Tibial artery (tissue), 4 donors: ENCODE data around the gene GJC2.

ENCODE experiments used
- DNase-seq, 2 donors: peaks; one replicate each; pipeline ENCODE4 v3.0.0-alpha.2; 2019
- H3K27ac ChIP-seq, 2 donors: fragments of 200-600 bp; sonication (generic) in 1 of 2; 1 replicate in 1 of 2; 2 replicates in 1 of 2; pipeline ENCODE4 v1.5.1; 2018 to 2019; ENCODE audit warnings: mild to moderate bottlenecking in 1 of 2
- H3K27me3 ChIP-seq, 2 donors: fragments of 200-600 bp; sonication (generic) in 1 of 2; one replicate each; pipeline versions ENCODE4 v1.5.1 to v1.6.0; 2016 to 2019
- H3K36me3 ChIP-seq, 3 donors: fragments of 200-600 bp; sonication (generic) in 2 of 3; one replicate each; pipeline ENCODE4 v1.5.1; 2016 to 2019; ENCODE audit warnings: mild to moderate bottlenecking in 2 of 3
- H3K4me1 ChIP-seq, 4 donors: fragments of 200-600 bp; sonication (generic) in 2 of 4; 1 replicate in 3 of 4; 2 replicates in 1 of 4; pipeline ENCODE4 v1.5.1; 2016 to 2019
- H3K4me3 ChIP-seq, 2 donors: fragments of 200-600 bp; sonication (generic) in 1 of 2; 1 replicate in 1 of 2; 2 replicates in 1 of 2; pipeline ENCODE4 v1.5.1; 2018 to 2019; ENCODE audit warnings: mild to moderate bottlenecking in 2 of 2
- H3K9me3 ChIP-seq, 3 donors: fragments of 200-600 bp; sonication (generic) in 1 of 3; one replicate each; pipeline ENCODE4 v1.5.1; 2016 to 2019
- intact Hi-C: fragments of 100-400 bp; cut with DNase I; formaldehyde crosslinking; loops from one replicate; pipeline ENCODE4 v1.15.0; 2023; ENCODE audit warnings: low total_unique reads
- TF ChIP-seq, protein P1 (sequence below), 2 experiments: fragments of 200-600 bp in 1 of 2; fragments of 450-650 bp in 1 of 2; IDR thresholded peaks; one replicate each; pipeline ENCODE4 v1.5.1; 2017 to 2019; ENCODE audit warnings: antibody characterized with exemption in 2 of 2, mild to moderate bottlenecking in 1 of 2, moderate library complexity in 1 of 2

The GJC2 gene

DNA sequence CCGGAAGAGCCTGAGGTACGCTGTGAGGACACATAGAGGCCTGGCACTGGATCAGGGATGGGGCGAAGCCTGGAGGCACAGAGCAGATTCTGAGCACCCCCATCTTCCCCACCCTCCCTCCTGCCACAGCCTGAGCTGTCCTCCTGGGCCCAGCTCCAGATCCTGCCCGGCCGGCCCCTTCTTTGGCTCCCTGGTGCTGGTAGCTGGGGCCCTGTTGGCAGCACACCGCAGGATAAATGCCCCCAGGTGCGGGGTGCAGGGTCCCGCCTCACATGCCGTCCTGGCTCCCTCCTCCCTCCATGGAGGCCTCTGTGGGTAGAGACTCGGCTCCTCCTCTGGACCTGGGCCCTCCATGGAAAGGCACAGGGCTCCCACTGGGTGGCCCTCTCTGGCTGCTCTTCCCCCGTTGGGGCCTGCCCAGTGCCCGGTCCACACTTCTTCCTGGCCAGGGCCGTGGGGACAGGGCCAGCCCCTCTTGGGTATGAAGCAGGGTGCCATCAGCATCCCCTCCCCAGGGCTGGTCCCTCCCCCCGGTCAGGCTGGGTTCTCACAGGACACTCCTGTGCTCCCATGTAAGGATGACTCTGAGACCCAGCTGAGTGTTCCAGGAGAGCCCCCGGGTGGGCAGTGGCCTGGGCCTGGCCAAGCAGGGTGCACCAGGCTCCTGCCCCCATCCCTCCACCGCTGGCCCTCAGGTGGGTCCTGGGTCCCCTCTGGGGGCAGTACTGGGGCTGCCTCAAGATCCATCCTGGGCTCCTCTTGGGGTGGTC lies 57.0 kb downstream of the GJC2 start:
- intact Hi-C loops: no loop called here
- Histone ChIP-seq H3K9me3 (no peaks in the 10 kb centered on the region), H3K4me3 (no peak overlapping the region), H3K36me3 (no peaks in the 10 kb centered on the region), H3K27ac (no peak overlapping the region), H3K4me1 (peaks cover 0 to 2% (median 0%) of the 10 kb centered on the region in 4 donors), H3K27me3 (peaks cover 0 to 45% of the 10 kb centered on the region in 2 donors)
- TF ChIP-seq, protein P1, sequence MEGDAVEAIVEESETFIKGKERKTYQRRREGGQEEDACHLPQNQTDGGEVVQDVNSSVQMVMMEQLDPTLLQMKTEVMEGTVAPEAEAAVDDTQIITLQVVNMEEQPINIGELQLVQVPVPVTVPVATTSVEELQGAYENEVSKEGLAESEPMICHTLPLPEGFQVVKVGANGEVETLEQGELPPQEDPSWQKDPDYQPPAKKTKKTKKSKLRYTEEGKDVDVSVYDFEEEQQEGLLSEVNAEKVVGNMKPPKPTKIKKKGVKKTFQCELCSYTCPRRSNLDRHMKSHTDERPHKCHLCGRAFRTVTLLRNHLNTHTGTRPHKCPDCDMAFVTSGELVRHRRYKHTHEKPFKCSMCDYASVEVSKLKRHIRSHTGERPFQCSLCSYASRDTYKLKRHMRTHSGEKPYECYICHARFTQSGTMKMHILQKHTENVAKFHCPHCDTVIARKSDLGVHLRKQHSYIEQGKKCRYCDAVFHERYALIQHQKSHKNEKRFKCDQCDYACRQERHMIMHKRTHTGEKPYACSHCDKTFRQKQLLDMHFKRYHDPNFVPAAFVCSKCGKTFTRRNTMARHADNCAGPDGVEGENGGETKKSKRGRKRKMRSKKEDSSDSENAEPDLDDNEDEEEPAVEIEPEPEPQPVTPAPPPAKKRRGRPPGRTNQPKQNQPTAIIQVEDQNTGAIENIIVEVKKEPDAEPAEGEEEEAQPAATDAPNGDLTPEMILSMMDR (IDR thresholded peaks at IDR 0.05): no peak
- DNase-seq: peak in 1 of 2 donors; percentile 62

DNA sequence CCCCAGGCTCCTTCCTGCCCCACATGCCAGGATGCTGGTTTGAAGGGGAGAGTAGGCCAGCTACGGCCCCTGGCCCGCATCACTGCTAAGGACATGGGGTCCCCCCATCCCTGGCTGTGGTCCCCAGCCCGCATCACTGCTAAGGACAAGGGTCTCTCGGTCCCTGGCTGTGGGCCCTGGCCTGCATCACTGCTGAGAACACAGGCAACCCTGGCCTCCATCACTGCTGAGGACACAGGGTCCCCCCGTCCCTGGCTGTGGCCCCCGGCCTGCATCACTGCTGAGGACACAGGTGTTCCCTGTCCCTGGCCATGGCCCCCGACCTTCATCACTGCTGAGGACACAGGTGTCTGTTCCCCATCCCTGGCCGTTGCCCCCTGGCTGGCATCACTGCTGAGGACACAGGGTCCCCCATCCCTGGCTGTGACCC lies 57.7 kb downstream of the GJC2 start:
- TF ChIP-seq, protein P1 (IDR thresholded peaks at IDR 0.05): no peak
- H3K27ac ChIP-seq: no peak overlapping the region
- intact Hi-C loops: no loop called here
- H3K4me1 ChIP-seq: peaks cover 0 to 3% (median under 1%) of the 10 kb centered on the region in 4 donors
- H3K4me3 ChIP-seq: no peak overlapping the region
- no peaks in the 10 kb centered on the region for H3K9me3 ChIP-seq
- peak in 1 of 2 donors; percentile 57 for DNase-seq
- peaks cover 0 to 51% of the 10 kb centered on the region in 2 donors for H3K27me3 ChIP-seq
- no peaks in the 10 kb centered on the region for H3K36me3 ChIP-seq

DNA sequence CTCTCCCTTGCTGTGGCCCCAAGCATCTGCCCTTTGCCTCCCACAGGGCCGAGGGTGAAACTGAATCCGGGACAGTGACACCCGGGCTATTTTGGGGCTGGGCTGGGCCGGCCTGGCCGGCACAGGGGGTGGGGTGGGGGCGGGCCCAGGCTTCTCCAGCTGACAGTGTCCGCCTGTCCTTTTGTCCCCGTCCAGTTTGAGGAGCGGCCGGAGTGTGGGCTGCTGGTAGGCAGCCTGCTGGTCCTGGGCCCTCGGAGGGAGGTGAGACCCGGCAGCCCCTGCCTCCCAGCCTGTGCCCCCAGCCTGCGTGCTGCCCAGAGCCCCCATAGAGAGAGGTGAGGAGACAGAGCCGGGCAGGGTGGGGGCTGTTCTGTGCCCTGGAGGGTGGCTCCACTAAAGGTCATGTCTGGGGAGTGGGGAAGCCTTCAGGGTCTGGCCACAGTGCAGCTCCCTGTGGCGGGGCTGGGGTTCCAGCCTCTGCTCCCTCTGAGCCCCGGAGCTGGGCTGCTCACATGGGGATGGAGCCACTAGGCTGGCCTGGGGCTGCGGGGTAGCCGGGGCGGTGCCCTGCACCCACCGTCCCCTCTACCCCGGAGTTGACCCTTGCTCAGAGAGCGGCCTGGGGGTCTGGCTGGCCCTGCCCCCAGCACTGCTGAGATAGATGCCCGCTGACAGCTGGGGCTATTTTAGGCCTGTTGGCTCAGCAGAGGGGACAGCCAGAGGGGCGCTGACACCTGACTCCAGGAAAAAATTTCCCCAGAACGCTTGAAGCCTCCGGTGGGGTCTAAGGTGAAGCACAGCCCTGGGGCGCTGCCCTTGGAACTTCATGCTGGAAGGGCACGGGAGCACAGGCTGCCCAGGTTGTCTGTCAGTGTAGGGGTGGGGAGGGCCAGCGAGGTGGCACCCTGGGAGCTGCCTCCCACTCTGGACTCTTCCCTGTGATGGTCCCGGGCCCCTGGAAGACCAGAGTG lies 58.4 kb downstream of the GJC2 start, which contains the start of gene OBSCN:
Gene OBSCN, plus strand, starts transcription at position 194 of the 971 bp plus-strand sequence. CDS start 3,740 bp downstream, outside the sequence.
- TF ChIP-seq, protein P1 (IDR thresholded peaks at IDR 0.05): no peak
- Histone ChIP-seq H3K4me3 (no peak within 1 kb of the TSS), H3K36me3 (no peaks in the 10 kb centered on the region), H3K4me1 (peaks cover 0 to 10% (median 8%) of the 10 kb centered on the region in 4 donors), H3K27me3 (peaks cover 0 to 58% of the 10 kb centered on the region in 2 donors), H3K27ac (no peak within 1 kb of the TSS), H3K9me3 (no peaks in the 10 kb centered on the region)
- intact Hi-C loops: no loop called here
- DNase-seq: peak in 1 of 2 donors; percentile 55

DNA sequence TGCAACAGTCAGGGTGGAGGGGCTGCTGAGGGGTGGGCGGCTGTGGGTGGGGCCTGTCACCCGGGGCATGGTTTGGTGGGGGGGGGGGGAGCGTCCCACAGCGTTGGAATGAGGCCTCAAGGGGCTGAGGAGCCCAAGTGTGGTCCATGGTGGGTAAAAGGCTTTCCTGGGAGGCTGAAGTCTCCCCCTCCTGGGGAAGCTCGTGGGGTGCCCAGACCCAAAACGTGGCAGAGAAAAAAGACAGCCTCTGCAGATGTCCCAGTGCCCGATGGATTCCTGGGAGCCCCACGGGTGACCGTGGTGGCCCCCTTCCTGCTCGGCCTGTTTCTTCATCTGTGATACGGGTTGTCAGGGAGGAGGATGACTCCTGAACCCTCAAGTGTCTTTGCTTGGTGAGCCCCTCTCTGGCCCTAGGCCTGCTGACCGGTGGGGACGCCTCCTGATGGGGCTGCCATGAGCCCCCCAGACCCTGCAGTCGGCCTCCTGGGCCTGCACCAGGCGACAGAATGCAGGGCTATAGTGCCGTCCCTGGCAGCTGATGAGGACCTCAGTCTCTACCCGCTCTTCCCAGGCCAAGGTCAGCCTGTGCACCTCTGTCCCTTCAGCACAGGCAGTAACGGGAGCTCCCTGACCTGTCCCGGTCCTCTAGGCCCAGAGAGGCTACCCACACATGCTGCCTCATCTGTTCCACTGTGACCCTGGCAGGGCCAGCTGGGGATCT lies 59.3 kb downstream of the GJC2 start:
- no peaks in the 10 kb centered on the region for H3K9me3 ChIP-seq
- DNase-seq: peak in 1 of 2 donors; percentile 60
- TF ChIP-seq, protein P1 (IDR thresholded peaks at IDR 0.05): no peak
- H3K27ac ChIP-seq: no peak overlapping the region
- peaks cover 0 to 18% (median 15%) of the 10 kb centered on the region in 4 donors for H3K4me1 ChIP-seq
- intact Hi-C loops: no loop called here
- H3K4me3 ChIP-seq: no peak overlapping the region
- H3K36me3 ChIP-seq: no peaks in the 10 kb centered on the region
- H3K27me3 ChIP-seq: peaks cover 0 to 61% of the 10 kb centered on the region in 2 donors
